Measurements from ENCODE around the gene TM9SF1.
"Not testable (repeated sequence)": the region's sequence is repeated elsewhere in the genome, so short reads cannot be mapped to it uniquely, and the experiment has no call there.

The TM9SF1 gene

DNA sequence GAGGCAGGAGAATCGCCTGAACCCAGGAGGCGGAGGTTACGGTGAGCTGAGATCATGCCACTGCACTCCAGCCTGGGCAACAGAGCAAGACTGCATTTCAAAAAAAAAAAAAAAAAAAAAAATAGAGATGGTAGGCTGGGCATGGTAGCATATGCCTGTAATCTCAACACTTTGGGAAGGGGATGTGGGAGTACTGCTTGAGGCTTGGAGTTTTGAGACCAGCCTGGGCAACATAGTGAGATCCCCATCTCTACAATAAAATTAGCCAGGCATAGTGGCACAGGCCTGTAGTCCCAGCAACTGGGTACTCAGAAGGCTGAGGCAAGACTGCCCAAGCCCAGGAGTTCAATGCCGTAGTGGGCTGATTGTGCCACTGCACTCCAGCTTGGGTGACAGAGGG lies 27.7 kb upstream of the TM9SF1 start:
- DNase-seq, result not testable (repeated sequence)

DNA sequence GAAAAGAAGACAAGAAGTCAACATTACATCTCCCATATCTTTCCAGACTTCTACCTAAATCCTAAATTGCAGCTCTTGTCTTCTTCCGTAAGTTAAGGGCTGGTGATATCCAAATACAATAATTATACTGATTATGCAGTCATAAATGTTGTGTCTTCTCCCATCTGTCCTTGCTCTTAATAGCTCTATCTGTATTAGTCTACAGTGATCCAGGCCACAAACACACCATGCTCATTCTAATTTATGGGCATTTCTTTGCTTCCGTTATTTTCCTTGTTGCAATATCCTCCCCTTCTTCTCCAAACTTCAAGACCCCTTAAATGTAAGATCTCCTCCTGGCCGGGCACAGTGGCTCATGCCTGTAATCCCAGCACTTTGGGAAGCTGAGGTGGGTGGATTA lies 24.3 kb upstream of the TM9SF1 start:
- no peak for DNase-seq

DNA sequence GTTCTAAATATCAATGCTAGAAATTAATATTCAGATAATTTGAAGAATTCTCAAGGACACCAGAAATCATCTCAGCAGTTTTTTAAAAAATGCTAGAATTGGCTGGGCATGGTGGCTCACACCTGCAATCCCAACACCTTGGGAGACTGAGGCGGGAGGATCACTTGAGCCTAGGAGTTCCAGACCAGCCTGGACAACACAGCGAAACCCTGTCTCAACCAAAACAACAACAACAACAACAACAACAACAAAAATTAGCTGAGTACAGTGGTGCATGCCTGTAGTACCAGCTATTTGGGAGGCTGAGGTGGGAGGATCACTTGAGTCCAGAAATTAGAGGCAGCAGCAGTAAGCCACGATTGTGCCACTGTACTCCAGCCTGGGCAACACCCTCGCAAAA lies 23.8 kb upstream of the TM9SF1 start:
- no peak for DNase-seq

DNA sequence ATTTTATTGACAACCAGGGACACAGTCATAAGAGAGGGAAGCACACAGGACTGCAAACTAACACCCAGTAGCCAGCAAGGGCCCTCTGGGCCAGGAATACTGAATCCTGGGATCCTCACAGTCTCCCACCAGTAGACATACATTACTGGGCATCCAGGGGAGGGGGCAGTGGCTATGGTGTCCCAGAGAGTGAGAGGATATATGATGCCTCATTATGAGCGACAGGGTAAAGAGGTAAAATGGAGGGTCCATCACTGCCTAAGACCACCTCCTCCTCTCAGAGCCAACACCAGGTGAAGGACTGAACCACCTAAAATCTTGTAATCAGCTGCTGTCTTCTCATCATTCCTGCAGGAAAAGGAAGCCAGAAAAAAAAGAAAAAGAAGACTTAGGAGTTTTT lies 21.6 kb upstream of the TM9SF1 start:
- DNase-seq, result not testable (repeated sequence)

DNA sequence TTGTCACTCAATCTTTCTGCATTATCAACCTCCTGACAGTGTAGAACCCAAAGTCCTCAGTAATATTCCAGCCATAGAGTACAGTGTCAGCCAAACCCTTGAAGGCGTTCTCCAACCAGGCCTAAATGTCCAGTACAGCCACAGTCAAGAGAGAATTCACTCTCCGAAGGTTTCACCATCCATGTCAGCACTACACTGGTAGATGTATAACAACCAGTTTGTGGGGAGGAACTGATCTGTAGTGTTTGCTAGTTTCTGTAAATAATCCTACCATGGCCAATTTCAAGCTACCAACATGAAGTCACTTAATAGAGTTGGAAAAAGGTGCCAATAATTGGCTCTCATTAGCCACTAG lies 21.1 kb upstream of the TM9SF1 start:
- no peak for DNase-seq

DNA sequence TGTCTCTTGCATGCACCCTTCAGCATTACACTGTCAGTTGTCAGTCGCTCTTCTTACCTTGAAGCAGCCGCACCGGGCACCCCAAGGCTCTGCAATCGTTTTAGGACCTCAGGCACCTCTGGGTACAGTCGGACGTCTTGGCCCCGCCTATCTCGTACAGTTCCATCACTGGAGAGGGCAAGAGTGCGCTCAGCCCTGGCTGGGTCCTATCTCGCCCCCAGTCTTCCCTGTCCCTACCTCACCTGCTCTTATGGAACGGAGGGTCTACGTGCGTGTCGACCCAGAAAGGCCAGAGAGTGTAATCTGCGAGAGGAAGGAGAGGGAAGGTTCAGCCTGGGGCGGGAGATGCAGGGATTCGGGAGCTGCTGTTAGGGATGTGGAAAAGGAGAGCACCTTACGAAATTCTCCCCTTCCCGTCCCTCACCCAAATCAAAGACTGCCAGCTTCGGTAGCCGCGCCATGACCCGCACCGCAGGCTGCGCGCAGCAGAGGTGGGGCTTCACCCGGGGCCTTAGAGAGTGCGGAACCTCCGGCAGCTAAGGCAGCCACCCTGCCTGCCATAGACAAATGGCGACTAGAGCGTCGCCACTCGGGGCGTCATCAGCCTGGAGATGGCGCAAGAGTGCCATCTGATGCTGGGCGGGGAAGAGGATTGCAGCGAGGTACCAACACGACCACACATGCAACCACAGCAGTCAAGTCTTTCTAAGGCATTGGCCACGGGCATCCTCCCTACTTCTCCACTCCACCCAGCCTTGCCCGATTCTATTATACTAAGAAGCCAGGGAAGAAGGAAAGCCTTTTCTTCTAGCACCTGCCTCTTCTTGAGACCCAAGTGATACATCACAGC lies 20.5 kb upstream of the TM9SF1 start, which contains the start of gene MDP1:
Gene MDP1 (minus strand): TSS at position 572 of the 850 bp plus-strand sequence. CDS start 111 bp downstream, at position 461.
- peak; percentile 8 for DNase-seq

DNA sequence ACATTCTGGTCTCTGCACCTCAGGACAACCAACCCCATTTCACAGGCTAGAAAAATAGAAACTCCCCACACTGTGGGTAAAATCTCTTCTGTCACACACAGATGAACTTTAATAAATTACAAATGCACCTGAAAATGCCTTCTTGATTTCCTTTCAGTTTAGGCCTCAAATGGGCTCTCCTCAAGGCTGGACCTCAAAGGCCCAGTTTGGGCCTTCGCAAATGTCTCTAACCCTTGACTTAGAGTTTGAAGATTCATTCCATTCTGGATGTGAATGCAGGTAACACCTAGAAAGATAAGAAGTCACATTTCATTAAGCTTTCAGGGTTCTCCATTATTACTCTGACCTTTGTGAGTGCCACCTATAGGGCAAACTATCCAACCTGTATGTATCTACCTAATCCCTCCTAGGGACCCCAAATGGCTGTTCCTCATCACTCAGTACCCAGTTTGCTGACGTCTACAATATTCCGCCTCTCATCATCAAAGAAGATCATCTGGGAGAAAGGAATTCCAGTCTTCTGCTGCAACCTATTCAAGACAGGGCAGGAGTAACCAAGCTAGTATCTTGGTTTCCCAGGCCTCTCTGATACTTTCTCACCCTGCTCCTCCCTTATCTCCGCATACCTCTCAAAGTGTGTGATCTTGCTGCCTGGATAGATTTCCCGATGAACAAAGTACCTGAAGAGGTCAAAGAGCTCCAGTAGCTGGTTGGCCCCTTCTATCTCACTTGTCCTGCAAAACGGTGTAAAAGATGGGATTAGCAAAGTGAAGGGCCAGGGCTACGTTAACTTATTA lies 18.8 kb upstream of the TM9SF1 start:
- DNase-seq, result no peak

DNA sequence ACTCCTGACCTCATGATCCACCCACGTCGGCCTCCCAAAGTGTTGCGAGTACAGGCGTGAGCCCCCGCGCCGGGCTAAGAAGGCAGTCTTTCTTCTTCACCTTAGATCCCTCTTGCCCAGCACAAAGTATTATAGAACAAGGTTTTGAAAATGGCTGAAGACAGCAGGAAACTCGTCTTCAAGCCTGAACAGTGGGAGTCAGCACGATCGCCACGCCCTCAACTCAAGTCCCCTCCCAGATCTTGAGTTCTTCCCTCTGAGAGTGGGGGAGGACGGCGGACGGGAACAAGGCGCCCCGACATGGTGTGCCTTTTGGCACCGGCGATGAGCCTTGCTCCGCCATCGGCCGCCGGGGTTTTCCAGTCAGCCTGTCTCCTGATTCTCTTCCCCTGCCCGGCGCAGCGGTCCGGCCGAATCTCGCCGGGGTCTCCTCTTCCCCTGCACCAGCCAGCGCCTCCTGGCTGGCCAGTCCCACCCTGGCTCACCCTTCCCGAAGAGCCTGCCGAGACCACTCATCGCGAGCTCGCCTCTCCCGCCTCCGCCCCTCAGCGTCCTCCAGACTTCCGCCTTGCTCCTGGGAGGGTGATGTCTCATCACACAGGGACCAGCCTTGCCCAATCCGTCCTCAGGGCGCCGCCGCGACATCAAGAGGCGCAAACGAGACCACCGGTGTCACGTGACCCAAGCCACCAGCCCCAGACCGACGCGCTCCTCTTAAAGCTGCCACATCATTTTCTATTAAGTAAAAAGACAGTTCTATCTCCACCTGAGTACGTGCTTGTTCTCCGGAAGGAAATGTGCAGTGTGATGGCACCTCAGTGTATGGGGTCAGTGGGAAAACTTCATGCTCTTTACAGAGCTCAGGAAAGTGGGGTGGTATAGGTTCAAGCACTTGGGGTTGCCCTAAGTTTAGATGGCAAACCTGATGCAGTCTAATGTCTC lies 18.0 kb upstream of the TM9SF1 start, which contains the start of gene CHMP4A:
Gene CHMP4A (minus strand): TSS at position 565 of the 942 bp plus-strand sequence. CDS start 49 bp downstream, at position 516.
- peak; percentile 71 for DNase-seq

DNA sequence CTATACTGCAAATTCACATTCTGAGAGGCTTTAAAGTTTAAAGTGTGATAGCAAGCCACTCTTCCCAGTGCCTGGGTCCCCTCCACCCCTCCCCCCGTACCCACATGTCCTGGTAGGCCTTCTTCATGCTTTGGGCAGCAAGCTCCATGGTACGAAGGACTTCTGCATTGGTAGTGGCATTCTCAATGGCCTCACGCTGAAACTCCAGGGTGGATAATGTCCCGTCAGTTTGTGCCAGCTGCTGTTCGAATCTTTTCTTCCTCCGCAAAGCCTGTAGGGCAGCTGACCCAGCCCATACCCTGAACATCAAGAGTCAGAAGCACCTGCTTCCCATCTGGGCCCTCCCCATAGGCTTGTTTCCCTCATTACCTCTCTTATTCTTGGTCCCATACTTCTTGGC lies 16.1 kb upstream of the TM9SF1 start:
- DNase-seq, result no peak

DNA sequence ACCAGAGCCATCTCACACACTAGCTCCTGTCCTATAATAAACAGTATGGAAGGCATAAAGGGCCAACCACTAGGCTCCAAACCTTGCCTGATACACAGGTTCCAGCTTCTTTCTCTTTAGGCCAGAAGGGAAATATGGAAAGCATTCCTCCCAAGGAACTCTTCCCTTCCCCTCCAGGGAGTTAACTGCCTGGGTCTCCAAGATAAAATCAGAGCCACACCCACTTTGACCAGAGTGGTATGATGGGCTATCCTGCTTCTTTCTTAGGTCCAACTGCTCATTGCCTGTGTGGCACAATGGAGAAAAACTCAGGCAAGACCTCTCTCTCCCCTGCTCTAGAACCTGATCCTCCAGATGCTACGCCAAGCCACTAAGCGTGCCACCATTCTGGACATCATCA lies 12.4 kb upstream of the TM9SF1 start:
- no peak for DNase-seq

DNA sequence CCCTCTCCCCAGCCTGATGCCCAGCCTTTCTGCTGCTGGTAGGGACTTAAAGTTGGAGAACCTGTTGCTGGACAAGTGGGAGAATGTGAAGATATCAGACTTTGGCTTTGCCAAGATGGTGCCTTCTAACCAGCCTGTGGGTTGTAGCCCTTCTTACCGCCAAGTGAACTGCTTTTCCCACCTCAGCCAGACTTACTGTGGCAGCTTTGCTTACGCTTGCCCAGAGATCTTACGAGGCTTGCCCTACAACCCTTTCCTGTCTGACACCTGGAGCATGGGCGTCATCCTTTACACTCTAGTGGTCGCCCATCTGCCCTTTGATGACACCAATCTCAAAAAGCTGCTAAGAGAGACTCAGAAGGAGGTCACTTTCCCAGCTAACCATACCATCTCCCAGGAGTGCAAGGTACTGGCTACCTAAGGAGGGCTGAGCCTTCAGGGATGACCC lies 11.9 kb upstream of the TM9SF1 start:
- no peak for DNase-seq

DNA sequence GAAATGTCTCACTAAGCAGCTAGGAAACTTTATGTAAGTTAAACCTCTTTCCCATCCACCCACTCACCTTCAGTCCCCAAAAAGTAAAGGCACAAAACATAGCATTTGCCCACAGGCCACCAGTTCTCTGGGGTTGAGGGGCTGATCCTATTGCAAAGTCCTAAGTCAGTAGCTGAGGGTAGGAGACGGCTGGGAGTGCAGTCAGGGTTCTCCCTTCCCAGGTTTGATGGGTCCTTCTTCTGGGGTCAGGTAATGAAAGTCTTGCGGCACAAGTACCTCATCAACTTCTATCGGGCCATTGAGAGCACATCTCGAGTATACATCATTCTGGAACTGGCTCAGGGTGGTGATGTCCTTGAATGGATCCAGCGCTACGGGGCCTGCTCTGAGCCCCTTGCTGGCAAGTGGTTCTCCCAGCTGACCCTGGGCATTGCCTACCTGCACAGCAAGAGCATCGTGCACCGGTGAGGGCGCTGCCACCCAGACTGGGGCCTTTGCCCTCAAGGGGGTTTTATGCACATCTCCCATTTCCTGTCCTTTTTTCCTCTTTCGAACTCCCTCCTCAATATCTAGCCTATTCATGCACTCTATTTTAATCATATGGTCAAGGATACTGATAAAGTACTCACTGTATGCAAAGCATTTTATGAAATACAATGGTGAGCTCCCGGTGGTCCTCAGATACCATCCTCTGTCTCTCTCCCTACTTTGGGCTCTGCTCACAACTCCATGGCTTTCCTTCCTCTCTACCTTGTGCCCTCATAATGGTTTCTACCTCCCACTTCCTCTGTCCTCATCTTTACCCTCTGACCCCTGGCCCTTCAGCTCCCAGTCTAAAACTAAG lies 11.2 kb upstream of the TM9SF1 start:
- no peak for DNase-seq

DNA sequence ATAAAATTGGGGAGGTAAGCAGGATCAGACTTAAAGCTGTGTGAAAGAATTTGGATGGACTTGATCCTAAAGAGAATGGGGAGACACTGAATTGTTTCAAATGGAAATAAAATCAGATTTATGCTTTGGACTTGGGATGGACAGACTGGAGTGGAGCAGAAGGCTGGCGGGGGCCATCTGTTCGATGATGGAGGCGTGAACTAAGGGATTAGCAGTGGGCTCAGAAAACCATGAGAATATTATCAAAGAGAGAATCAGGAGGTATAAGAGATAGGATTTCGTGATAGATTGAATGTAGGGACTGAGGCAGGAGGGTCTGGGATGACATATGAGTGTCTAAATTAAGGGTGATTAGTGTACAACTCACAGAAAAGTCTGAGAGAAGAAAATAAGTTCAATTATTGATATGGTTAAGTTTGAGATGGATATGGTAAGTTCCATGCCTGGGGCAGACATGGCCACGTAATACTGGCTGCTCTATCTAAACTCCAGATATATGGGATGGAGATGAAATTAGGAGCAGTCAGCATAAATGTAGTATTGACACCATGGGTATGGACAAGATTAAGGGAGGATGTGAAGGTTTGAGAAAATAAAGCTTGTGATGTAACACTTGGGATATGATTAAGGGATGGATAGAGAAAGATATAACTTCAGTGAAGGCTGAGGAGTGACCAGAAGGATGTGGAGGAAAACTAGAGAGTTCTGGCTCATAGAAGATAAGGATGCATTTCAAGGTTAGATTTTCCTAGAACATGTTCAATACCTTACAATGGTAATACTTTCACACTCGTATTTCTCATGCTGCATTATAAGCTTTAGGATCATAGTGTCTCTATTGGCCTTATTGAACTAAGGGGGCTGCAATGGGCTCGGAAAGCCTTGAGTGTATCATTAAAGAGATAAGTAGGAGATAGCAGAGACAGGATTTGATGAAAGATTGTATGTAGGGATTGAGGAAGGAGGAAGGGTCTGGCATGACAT lies 9.2 kb upstream of the TM9SF1 start:
- DNase-seq, result no peak

DNA sequence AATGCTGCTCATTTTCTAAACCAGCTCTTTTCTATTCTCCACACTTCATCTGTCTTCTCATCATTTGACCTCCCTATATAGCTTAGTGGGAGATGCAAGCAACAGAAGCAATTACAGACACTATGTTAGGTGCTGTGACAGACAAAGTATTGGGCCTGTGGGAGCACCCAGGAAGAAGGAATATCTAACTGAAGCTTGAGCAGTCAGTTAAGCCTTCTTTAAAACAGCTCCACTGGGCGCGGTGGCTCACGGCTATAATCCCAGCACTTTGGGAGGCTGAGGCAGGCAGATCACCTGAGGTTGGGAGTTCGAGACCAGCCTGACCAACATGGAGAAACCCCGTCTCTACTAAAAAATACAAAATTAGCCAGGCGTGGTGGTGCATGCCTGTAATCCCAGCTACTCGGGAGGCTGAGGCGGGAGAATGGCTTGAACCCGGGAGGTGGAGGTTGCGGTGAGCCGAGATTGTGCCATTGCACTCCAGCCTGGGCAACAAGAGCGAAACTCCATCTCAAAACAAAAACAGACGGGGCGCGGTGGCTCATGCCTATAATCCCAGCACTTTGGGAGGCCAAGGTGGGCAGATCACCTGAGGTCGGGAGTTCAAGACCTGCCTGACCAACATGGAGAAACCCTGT lies 8.1 kb upstream of the TM9SF1 start:
- not testable (repeated sequence) for DNase-seq

DNA sequence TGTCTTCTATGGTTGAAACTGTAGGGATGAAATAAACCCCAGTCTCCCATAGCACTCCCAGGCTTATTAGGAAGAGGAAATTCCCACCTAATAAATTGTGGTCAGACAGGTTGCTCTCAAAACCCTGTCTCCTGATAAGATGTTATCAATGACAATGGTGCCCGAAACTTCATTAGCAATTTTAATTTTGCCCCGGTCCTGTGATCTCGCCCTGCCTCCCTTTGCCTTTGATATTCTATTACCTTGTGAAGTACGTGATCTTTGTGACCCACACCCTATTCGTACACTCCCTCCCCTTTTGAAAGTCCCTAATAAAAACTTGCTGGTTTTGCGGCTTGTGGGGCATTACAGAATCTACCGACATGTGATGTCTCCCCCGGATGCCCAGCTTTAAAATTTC lies 7.3 kb upstream of the TM9SF1 start:
- not testable (repeated sequence) for DNase-seq

DNA sequence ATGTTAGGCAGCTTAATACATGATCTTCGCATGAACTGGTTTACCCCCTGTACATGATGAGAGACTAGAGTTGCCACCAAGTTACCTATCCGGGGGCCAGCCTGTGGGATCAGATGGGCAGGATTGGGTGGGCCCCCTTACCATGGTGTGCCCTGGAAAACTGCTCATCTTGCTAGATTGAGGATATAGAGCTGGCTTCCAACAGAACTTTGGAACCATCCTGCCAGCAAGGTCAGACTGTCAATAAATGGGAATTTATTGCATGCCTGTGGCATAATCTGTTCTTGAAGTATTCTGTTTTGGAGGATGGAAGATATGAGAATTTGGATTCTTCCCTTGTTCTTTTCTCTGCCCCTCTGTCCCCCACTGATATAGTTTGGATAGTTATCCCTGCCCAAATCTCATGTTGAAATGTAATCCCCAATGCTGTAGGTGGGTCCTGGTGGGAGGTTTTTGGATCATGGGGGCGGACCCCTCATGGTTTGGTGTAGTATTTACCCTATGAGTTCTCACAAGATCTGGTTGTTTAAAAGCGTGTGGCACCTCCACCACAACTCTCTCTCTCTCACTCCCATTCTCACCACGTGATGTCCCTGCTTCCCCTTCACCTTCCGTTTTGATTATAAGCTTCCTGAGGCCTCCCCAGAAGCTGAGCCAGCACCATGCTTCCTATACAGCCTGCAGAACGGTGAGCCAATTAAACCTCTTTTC lies 3.7 kb upstream of the TM9SF1 start:
- no peak for DNase-seq

DNA sequence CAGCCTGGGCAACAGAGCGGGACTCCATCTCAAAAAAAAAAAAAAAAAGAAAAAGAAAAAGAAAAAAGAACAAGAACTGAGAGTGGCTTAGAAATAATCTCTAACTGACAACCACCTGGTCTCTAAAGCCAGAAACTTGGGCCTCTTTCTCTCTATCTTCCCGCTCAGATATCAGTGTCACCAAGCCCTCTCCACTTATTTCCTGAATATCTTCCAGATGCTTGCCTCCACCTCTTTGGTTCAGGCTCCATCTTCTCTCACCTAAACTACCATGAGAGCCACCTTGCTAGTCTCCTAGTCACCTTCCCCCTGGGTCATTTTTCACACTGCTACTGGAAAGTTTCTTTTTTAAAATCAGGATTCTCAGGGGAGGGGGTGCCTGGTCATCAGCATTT lies 1.8 kb upstream of the TM9SF1 start:
- DNase-seq, result no peak

DNA sequence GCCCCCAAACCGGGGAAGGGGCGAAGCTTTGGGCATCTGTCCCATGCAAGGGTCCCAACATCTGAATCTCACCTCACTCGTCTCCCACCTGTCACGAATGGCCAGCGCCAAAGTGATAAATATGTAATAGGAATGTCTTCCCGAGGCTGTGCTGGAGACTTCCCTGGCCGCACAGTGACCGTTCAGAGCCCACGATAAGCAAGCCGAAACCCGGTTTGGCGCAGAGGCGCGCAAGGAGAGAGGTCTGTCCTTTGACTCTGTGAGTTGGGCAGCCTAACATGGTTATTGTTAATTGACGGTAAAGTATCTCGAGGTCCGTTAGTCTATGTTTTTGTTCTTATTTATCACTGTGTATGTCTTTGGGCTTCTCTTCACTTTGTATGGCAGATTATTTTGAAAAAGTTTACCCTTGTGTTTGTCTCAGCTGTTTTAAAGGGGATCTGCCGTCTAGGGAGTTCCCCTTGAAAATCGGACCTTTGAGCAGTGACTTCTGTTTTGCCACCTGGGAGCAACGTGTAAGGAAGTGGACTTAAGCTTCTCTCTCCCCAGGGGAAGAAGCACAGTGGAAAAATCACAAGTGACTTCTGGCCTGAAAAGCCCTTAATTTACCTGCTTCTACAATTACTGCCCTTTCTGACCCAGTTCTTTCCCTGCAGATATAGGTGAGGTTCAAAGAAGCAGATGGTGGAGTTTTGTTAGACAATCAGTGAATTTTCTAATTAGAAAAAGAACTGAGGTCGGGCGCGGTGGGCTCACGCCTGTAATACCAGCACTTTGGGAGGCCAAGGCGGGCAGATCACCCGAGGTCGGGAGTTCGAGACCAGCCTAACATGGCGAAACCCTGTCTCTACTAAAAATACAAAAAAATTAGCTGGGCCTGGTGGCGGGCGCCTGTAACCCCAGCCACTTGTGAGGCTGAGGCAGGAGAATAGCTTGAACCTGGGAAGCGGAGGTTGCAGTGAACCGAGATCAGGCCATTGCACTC lies 1.1 kb upstream of the TM9SF1 start:
- DNase-seq, result no peak

All from GOT3 (cell line).